WTC11 (cell line): ENCODE measurements around the gene ST6GAL1.

Experiments
- ESRRA ChIP-seq: sonication (generic); formaldehyde crosslinking; IDR thresholded peaks from 2 replicates; pipeline ENCODE4 v1.8.1; 2022; ENCODE audit warnings: mild to moderate bottlenecking, missing genetic modification reagents, borderline replicate concordance
- FOXP1 ChIP-seq: sonication (generic); formaldehyde crosslinking; IDR thresholded peaks from 2 replicates; pipeline ENCODE4 v1.8.0; 2022; ENCODE audit warnings: missing genetic modification reagents, mild to moderate bottlenecking, moderate library complexity, borderline replicate concordance
- JUN ChIP-seq: sonication (generic); formaldehyde crosslinking; IDR thresholded peaks from 2 replicates; pipeline ENCODE4 v1.8.0; 2023; ENCODE audit warnings: mild to moderate bottlenecking, missing genetic modification reagents
- NFYB ChIP-seq: sonication (generic); formaldehyde crosslinking; conservative IDR thresholded peaks from 2 replicates; pipeline ENCODE4 v1.8.0; 2022; ENCODE audit warnings: low read depth, missing genetic modification reagents
- ZNF138 ChIP-seq: sonication (generic); formaldehyde crosslinking; conservative IDR thresholded peaks from 2 replicates; pipeline ENCODE4 v1.8.1; 2022; ENCODE audit warnings: mild to moderate bottlenecking, moderate library complexity, missing genetic modification reagents
- ZNF219 ChIP-seq: sonication (generic); formaldehyde crosslinking; IDR thresholded peaks from 2 replicates; pipeline ENCODE4 v1.8.0; 2023; ENCODE audit warnings: missing genetic modification reagents, mild to moderate bottlenecking, borderline replicate concordance
- TF ChIP-seq, protein P1 (sequence below): fragments of 200-600 bp; IDR thresholded peaks from 2 replicates; pipeline ENCODE4 v1.8.0; 2022; ENCODE audit warnings: antibody characterized with exemption
- TF ChIP-seq, protein P2 (sequence below): sonication (generic); formaldehyde crosslinking; IDR thresholded peaks from 2 replicates; pipeline ENCODE4 v1.8.0; 2022; ENCODE audit warnings: mild to moderate bottlenecking, missing genetic modification reagents
- TF ChIP-seq, protein P3 (sequence below): sonication (generic); formaldehyde crosslinking; IDR thresholded peaks from 2 replicates; pipeline ENCODE4 v1.8.0; 2023; ENCODE audit warnings: missing genetic modification reagents
- TF ChIP-seq, protein P4 (sequence below): sonication (generic); formaldehyde crosslinking; IDR thresholded peaks from 2 replicates; pipeline ENCODE4 v1.8.1; 2023; ENCODE audit warnings: mild to moderate bottlenecking, missing genetic modification reagents, moderate library complexity
- TF ChIP-seq, protein P5 (sequence below): sonication (generic); formaldehyde crosslinking; IDR thresholded peaks from 2 replicates; pipeline ENCODE4 v1.8.0; 2022; ENCODE audit warnings: mild to moderate bottlenecking, missing genetic modification reagents

DNA sequence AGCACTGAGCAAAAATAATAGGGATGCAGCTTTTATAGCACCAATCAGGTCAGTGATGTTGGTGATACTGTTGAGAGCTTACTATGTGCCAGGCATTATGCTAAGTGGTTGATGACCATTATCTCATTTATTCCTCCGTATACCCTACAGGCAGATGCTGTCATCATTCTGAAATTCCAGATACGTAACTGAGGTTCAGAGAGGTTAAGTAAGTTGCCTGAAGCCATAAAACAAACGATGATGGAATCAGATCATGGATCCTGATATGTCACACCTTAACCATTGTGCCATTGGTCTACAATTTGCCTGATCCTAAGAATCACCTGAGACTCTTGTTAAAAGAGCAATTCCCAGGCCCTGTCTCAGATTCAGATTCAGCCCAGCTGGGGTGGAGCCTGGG is 49.5 kb downstream of the ST6GAL1 start:
- TF ChIP-seq, protein P1, sequence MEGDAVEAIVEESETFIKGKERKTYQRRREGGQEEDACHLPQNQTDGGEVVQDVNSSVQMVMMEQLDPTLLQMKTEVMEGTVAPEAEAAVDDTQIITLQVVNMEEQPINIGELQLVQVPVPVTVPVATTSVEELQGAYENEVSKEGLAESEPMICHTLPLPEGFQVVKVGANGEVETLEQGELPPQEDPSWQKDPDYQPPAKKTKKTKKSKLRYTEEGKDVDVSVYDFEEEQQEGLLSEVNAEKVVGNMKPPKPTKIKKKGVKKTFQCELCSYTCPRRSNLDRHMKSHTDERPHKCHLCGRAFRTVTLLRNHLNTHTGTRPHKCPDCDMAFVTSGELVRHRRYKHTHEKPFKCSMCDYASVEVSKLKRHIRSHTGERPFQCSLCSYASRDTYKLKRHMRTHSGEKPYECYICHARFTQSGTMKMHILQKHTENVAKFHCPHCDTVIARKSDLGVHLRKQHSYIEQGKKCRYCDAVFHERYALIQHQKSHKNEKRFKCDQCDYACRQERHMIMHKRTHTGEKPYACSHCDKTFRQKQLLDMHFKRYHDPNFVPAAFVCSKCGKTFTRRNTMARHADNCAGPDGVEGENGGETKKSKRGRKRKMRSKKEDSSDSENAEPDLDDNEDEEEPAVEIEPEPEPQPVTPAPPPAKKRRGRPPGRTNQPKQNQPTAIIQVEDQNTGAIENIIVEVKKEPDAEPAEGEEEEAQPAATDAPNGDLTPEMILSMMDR = no peak
- TF ChIP-seq, protein P2, sequence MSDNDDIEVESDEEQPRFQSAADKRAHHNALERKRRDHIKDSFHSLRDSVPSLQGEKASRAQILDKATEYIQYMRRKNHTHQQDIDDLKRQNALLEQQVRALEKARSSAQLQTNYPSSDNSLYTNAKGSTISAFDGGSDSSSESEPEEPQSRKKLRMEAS (CRISPR knock-in tag) = no peak
- TF ChIP-seq ZNF219 (CRISPR knock-in tag) = no peak
- TF ChIP-seq, protein P3, sequence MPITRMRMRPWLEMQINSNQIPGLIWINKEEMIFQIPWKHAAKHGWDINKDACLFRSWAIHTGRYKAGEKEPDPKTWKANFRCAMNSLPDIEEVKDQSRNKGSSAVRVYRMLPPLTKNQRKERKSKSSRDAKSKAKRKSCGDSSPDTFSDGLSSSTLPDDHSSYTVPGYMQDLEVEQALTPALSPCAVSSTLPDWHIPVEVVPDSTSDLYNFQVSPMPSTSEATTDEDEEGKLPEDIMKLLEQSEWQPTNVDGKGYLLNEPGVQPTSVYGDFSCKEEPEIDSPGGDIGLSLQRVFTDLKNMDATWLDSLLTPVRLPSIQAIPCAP = no peak
- TF ChIP-seq NFYB = no peak
- TF ChIP-seq, protein P4, sequence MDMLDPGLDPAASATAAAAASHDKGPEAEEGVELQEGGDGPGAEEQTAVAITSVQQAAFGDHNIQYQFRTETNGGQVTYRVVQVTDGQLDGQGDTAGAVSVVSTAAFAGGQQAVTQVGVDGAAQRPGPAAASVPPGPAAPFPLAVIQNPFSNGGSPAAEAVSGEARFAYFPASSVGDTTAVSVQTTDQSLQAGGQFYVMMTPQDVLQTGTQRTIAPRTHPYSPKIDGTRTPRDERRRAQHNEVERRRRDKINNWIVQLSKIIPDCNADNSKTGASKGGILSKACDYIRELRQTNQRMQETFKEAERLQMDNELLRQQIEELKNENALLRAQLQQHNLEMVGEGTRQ (CRISPR knock-in tag) = no peak
- TF ChIP-seq ESRRA (CRISPR knock-in tag) = no peak
- no peak for TF ChIP-seq FOXP1
- TF ChIP-seq JUN (CRISPR knock-in tag) = no peak
- TF ChIP-seq ZNF138 (CRISPR knock-in tag) = no peak
- TF ChIP-seq, protein P5, sequence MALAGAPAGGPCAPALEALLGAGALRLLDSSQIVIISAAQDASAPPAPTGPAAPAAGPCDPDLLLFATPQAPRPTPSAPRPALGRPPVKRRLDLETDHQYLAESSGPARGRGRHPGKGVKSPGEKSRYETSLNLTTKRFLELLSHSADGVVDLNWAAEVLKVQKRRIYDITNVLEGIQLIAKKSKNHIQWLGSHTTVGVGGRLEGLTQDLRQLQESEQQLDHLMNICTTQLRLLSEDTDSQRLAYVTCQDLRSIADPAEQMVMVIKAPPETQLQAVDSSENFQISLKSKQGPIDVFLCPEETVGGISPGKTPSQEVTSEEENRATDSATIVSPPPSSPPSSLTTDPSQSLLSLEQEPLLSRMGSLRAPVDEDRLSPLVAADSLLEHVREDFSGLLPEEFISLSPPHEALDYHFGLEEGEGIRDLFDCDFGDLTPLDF (CRISPR knock-in tag) = no peak
